Hippocampal formation (tissue), 2 donors: ENCODE measurements around the gene SPACA7.

Experiments
- DNase-seq, 2 donors: peaks; one replicate each; lab custom pipeline; 2025; lab: John Stamatoyannopoulos, UW

Gene SPACA7

GRCh38 chr13:112376050-112376681, at the start of gene SPACA7:
TSS of gene SPACA7 (plus strand) at chr13:112376355. CDS start at chr13:112376386, 31 bp downstream.
- no peak for DNase-seq

GRCh38 chr13:112326821-112327370, 49.3 kb upstream of the SPACA7 start:
- DNase-seq: no peak

- DNase-seq: no peak
These were observed 47.2 kb upstream of the SPACA7 start for GRCh38 chr13:112328936-112329335.

GRCh38 chr13:112329376-112329775, 46.8 kb upstream of the SPACA7 start:
- DNase-seq: no peak

- DNase-seq: no peak
These were observed 46.1 kb upstream of the SPACA7 start for GRCh38 chr13:112330066-112330465.

- DNase-seq: no peak
These were observed 45.4 kb upstream of the SPACA7 start for GRCh38 chr13:112330479-112331381.

GRCh38 chr13:112331675-112332074, 44.5 kb upstream of the SPACA7 start:
- DNase-seq: no peak

GRCh38 chr13:112332727-112333126, 43.4 kb upstream of the SPACA7 start:
- DNase-seq: no peak

GRCh38 chr13:112333756-112334543, 42.2 kb upstream of the SPACA7 start:
- DNase-seq: no peak

GRCh38 chr13:112335135-112335534, 41.0 kb upstream of the SPACA7 start:
- DNase-seq: no peak

GRCh38 chr13:112341446-112341845, 34.7 kb upstream of the SPACA7 start:
- DNase-seq: no peak

- no peak for DNase-seq
These were observed 34.0 kb upstream of the SPACA7 start for GRCh38 chr13:112341976-112342735.

- no peak for DNase-seq
These were observed 33.3 kb upstream of the SPACA7 start for GRCh38 chr13:112342841-112343361.

- no peak for DNase-seq
These were observed 32.6 kb upstream of the SPACA7 start for GRCh38 chr13:112343591-112343990.

- no peak for DNase-seq
These were observed 30.4 kb upstream of the SPACA7 start for GRCh38 chr13:112345826-112346172.

GRCh38 chr13:112346173-112346898, 29.8 kb upstream of the SPACA7 start:
- DNase-seq: no peak

- DNase-seq: no peak
These were observed 29.3 kb upstream of the SPACA7 start for GRCh38 chr13:112346899-112347229.

GRCh38 chr13:112347986-112348385, 28.2 kb upstream of the SPACA7 start:
- DNase-seq: no peak

- DNase-seq: no peak
These were observed 27.4 kb upstream of the SPACA7 start for GRCh38 chr13:112348642-112349345.

- no peak for DNase-seq
These were observed 26.5 kb upstream of the SPACA7 start for GRCh38 chr13:112349681-112350080.
